H1 (cell line): ENCODE data around the gene PPP3CB. TPM values are rescaled to one million over a fixed set of nuclear protein-coding genes. Genes with fewer than 3 reads are reported as not detected.
A peak's percentile ranks its signal among the peaks of the same experiment; 100 is the strongest.

Experiments used
- CTCF ChIA-PET: fragments of 300-600 bp; sonication (Branson Sonifier 250); formaldehyde crosslinking; loops from one replicate; lab custom pipeline; 2021; ENCODE audit not compliant: partially characterized antibody; lab: Charles Lee
- POLR2A ChIA-PET: fragments of 300-600 bp; sonication (Branson Sonifier 250); formaldehyde crosslinking; loops from one replicate; lab custom pipeline; 2021; ENCODE audit warnings: inconsistent platforms; ENCODE audit not compliant: partially characterized antibody; lab: Charles Lee
- DNase-seq, 2 experiments: peaks; one replicate each; pipeline versions ENCODE4 v3.0.0 to v3.0.0-alpha.2; 2010 to 2022; ENCODE audit warnings: low spot score in 2 of 2, low read depth in 1 of 2, mixed read lengths in 1 of 2
- FAIRE-seq: peaks from 2 replicates; lab custom pipeline; 2011; peaks lifted over from hg19 to GRCh38; lab: Jason Lieb, UNC
- H2AFZ ChIP-seq: 2 replicates; pipeline ENCODE4 v1.8.1; 2012; ENCODE audit warnings: low read length, inconsistent platforms
- H2AK5ac ChIP-seq: 2 replicates; pipeline ENCODE4 v1.6.1; 2013; ENCODE audit warnings: low read depth, low read length
- H2BK120ac ChIP-seq: replicated peaks from 2 replicates; pipeline ENCODE3; 2013; ENCODE audit warnings: low read depth, low read length, inconsistent platforms
- H2BK12ac ChIP-seq: 2 replicates; pipeline ENCODE4 v1.6.1; 2013; ENCODE audit warnings: low read depth, low read length
- H2BK15ac ChIP-seq: 2 replicates; pipeline ENCODE4 v1.6.1; 2013; ENCODE audit warnings: low read length
- H2BK20ac ChIP-seq: 2 replicates; pipeline ENCODE4 v1.6.1; 2013; ENCODE audit warnings: low read length
- H2BK5ac ChIP-seq: 2 replicates; pipeline ENCODE4 v1.6.1; 2013; ENCODE audit warnings: low read depth, low read length
- H3K14ac ChIP-seq: 2 replicates; pipeline ENCODE4 v1.6.1; 2013; ENCODE audit warnings: inconsistent platforms; ENCODE audit not compliant: insufficient read length
- H3K18ac ChIP-seq: 2 replicates; pipeline ENCODE4 v1.6.1; 2013; ENCODE audit warnings: low read length; ENCODE audit errors: extremely low read depth
- H3K23ac ChIP-seq: 2 replicates; pipeline ENCODE4 v1.6.1; 2013; ENCODE audit warnings: inconsistent platforms; ENCODE audit not compliant: insufficient read length
- H3K23me2 ChIP-seq: 2 replicates; pipeline ENCODE4 v1.6.1; 2013; ENCODE audit warnings: low read depth, low read length
- H3K27ac ChIP-seq: 2 replicates; pipeline ENCODE4 v1.6.1; 2011; ENCODE audit warnings: low read depth, low read length, inconsistent platforms
- H3K27me3 ChIP-seq, 4 experiments: replicated peaks in 1 of 4; 1 replicate in 1 of 4; 2 replicates in 3 of 4; pipeline versions ENCODE4 v1.6.1 to v1.8.1; 2011 to 2013; ENCODE audit warnings: low read length in 3 of 4, mild to moderate bottlenecking in 3 of 4, inconsistent platforms in 2 of 4, mixed read lengths in 2 of 4, moderate library complexity in 1 of 4; ENCODE audit not compliant: control insufficient read depth in 3 of 4, insufficient read depth in 3 of 4; ENCODE audit errors: extremely low read depth in 1 of 4
- H3K36me3 ChIP-seq, 4 experiments: 2 replicates each; pipeline versions ENCODE4 v1.6.1 to v1.8.1; 2011 to 2013; ENCODE audit warnings: mild to moderate bottlenecking in 4 of 4, low read length in 3 of 4, moderate library complexity in 2 of 4, control low read depth in 1 of 4, inconsistent platforms in 1 of 4; ENCODE audit not compliant: insufficient read depth in 4 of 4, control insufficient read depth in 2 of 4
- H3K4ac ChIP-seq: replicated peaks from 2 replicates; pipeline ENCODE3; 2013; ENCODE audit warnings: low read length, low read depth, mixed read lengths, inconsistent platforms; ENCODE audit not compliant: insufficient read length
- H3K4me1 ChIP-seq, 4 experiments: replicated peaks in 1 of 4; 1 replicate in 1 of 4; 2 replicates in 3 of 4; pipeline versions ENCODE4 v1.6.1 to v1.8.1; 2011 to 2013; ENCODE audit warnings: low read length in 3 of 4, inconsistent platforms in 2 of 4, mixed read lengths in 1 of 4; ENCODE audit not compliant: insufficient read depth in 4 of 4, control insufficient read depth in 3 of 4
- H3K4me2 ChIP-seq, 2 experiments: 2 replicates each; pipeline versions ENCODE4 v1.6.1 to v1.8.1; 2011 to 2013; ENCODE audit warnings: low read depth in 2 of 2, low read length in 2 of 2, control low read depth in 1 of 2, inconsistent platforms in 1 of 2, mild to moderate bottlenecking in 1 of 2; ENCODE audit not compliant: insufficient read depth in 1 of 2
- H3K4me3 ChIP-seq, 4 experiments: fragments of 200-600, 300-600 bp in 1 of 4; sonication (generic), shearing (Covaris generic), sonication (Bioruptor Twin) in 1 of 4; 2 replicates each; pipeline versions ENCODE4 v1.5.1 to v1.8.1; 2011 to 2016; ENCODE audit warnings: low read length in 4 of 4, low read depth in 3 of 4, control low read depth in 2 of 4, inconsistent platforms in 2 of 4, mild to moderate bottlenecking in 2 of 4, mixed read lengths in 1 of 4, moderate library complexity in 1 of 4; ENCODE audit not compliant: insufficient read depth in 2 of 4; ENCODE audit errors: extremely low read depth in 1 of 4
- H3K56ac ChIP-seq: replicated peaks from 2 replicates; pipeline ENCODE3; 2013; ENCODE audit warnings: low read depth, mild to moderate bottlenecking, mixed read lengths, low read length, inconsistent platforms; ENCODE audit not compliant: insufficient read length
- H3K79me1 ChIP-seq: 2 replicates; pipeline ENCODE4 v1.6.1; 2013; ENCODE audit warnings: low read depth, low read length, control low read depth
- H3K79me2 ChIP-seq, 2 experiments: 2 replicates each; pipeline versions ENCODE4 v1.6.1 to v1.8.1; 2012 to 2013; ENCODE audit warnings: low read length in 2 of 2, mild to moderate bottlenecking in 2 of 2, inconsistent platforms in 1 of 2; ENCODE audit not compliant: insufficient read depth in 2 of 2, control insufficient read depth in 1 of 2
- H3K9ac ChIP-seq, 4 experiments: replicated peaks in 1 of 4; 1 replicate in 1 of 4; 2 replicates in 3 of 4; pipeline versions ENCODE4 v1.6.1 to v1.8.1; 2011 to 2013; ENCODE audit warnings: low read depth in 3 of 4, low read length in 3 of 4, control low read depth in 2 of 4, mild to moderate bottlenecking in 2 of 4, moderate library complexity in 2 of 4, inconsistent platforms in 1 of 4; ENCODE audit errors: extremely low read depth in 1 of 4
- H3K9me3 ChIP-seq, 2 experiments: 2 replicates each; pipeline versions ENCODE4 v1.6.1 to v1.8.1; 2012 to 2013; ENCODE audit warnings: mild to moderate bottlenecking in 2 of 2, moderate library complexity in 2 of 2, control low read depth in 1 of 2, inconsistent platforms in 1 of 2, low read depth in 1 of 2, low read length in 1 of 2, mixed read lengths in 1 of 2; ENCODE audit not compliant: insufficient read depth in 2 of 2
- H4K20me1 ChIP-seq, 2 experiments: replicated peaks in 1 of 2; 2 replicates each; pipeline versions ENCODE3 to v1.8.1; 2011 to 2013; ENCODE audit warnings: inconsistent platforms in 2 of 2, low read length in 2 of 2, mild to moderate bottlenecking in 1 of 2; ENCODE audit not compliant: insufficient read depth in 2 of 2, control insufficient read depth in 1 of 2
- H4K5ac ChIP-seq: 2 replicates; pipeline ENCODE4 v1.6.1; 2013; ENCODE audit warnings: low read length, low read depth, mixed read lengths, inconsistent platforms; ENCODE audit not compliant: insufficient read length
- H4K8ac ChIP-seq: 2 replicates; pipeline ENCODE4 v1.8.0; 2013; ENCODE audit warnings: mild to moderate bottlenecking, moderate library complexity, low read length, inconsistent platforms; ENCODE audit not compliant: insufficient read depth; ENCODE audit errors: extremely low read depth
- H4K91ac ChIP-seq: replicated peaks from 2 replicates; pipeline ENCODE3; 2013; ENCODE audit warnings: low read length, mixed read lengths, inconsistent platforms; ENCODE audit not compliant: insufficient read length
- BACH1 ChIP-seq: IDR thresholded peaks from 2 replicates; pipeline ENCODE4 v1.6.1; 2012; ENCODE audit warnings: low read length, improper control_type of control experiment
- BCL11A ChIP-seq, 2 experiments: IDR thresholded peaks; one replicate each; pipeline ENCODE4 v1.6.1; 2011; ENCODE audit warnings: low read depth in 2 of 2, low read length in 2 of 2, mild to moderate bottlenecking in 2 of 2
- CTCF ChIP-seq, 3 experiments: IDR thresholded peaks; 1 replicate in 2 of 3; 2 replicates in 1 of 3; pipeline versions ENCODE4 v1.5.1 to v1.6.1; 2011; ENCODE audit warnings: low read length in 3 of 3, mild to moderate bottlenecking in 3 of 3, inconsistent platforms in 2 of 3, low read depth in 1 of 3, moderate library complexity in 1 of 3; ENCODE audit not compliant: insufficient read depth in 1 of 3; ENCODE audit errors: control extremely low read depth in 1 of 3
- GTF2F1 ChIP-seq: IDR thresholded peaks from 2 replicates; pipeline ENCODE4 v1.6.1; 2012; ENCODE audit warnings: low read depth, low read length, improper control_type of control experiment, borderline replicate concordance
- KDM4A ChIP-seq: IDR thresholded peaks from one replicate; pipeline ENCODE4 v1.7.1; 2012; ENCODE audit warnings: low read depth, mild to moderate bottlenecking, moderate library complexity, low read length, inconsistent platforms; ENCODE audit not compliant: severe bottlenecking
- KDM5A ChIP-seq: fragments of 200-600 bp; IDR thresholded peaks from 2 replicates; pipeline ENCODE4 v1.7.1; 2012; ENCODE audit warnings: mild to moderate bottlenecking, low read length, inconsistent platforms, mixed read lengths
- MAFK ChIP-seq: IDR thresholded peaks from 2 replicates; pipeline ENCODE4 v1.6.1; 2012; ENCODE audit warnings: low read depth, mild to moderate bottlenecking, improper control_type of control experiment, low read length
- NRF1 ChIP-seq: IDR thresholded peaks from 2 replicates; pipeline ENCODE4 v1.6.1; 2011; ENCODE audit warnings: mild to moderate bottlenecking, low read depth, low read length, improper control_type of control experiment
- POLR2AphosphoS5 ChIP-seq: IDR thresholded peaks from 2 replicates; pipeline ENCODE4 v1.6.1; 2011; ENCODE audit warnings: low read depth, low read length
- RAD21 ChIP-seq, 2 experiments: IDR thresholded peaks in 1 of 2; conservative IDR thresholded peaks in 1 of 2; 2 replicates each; pipeline ENCODE4 v1.6.1; 2011; ENCODE audit warnings: low read depth in 2 of 2, low read length in 2 of 2, improper control_type of control experiment in 1 of 2, inconsistent platforms in 1 of 2, mild to moderate bottlenecking in 1 of 2, moderate library complexity in 1 of 2
- SIX5 ChIP-seq: IDR thresholded peaks from 2 replicates; pipeline ENCODE4 v1.6.1; 2011; ENCODE audit warnings: mild to moderate bottlenecking, low read depth, low read length
- TCF12 ChIP-seq: IDR thresholded peaks from 2 replicates; pipeline ENCODE4 v1.6.1; 2011; ENCODE audit warnings: low read depth, mild to moderate bottlenecking, low read length
- TEAD4 ChIP-seq: IDR thresholded peaks from 2 replicates; pipeline ENCODE4 v1.6.1; 2012; ENCODE audit warnings: low read depth, low read length, inconsistent platforms, mixed read lengths
- YY1 ChIP-seq: IDR thresholded peaks from 2 replicates; pipeline ENCODE4 v1.6.1; 2011; ENCODE audit warnings: low read depth, mild to moderate bottlenecking, low read length
- polyA plus RNA-seq, 7 experiments: library from polyadenylated mRNA; depleted of rRNA in 3 of 7; stranded (reverse) in 5 of 7; unstranded in 2 of 7; fragments of >200 nt in 5 of 7; fragments of 200-250 nt in 2 of 7; gene quantifications; 1 replicate in 5 of 7; 2 replicates in 1 of 7; 4 replicates in 1 of 7; pipeline versions ENCODE4 v1.2.1 to v1.2.3, GENCODE V29; 2011 to 2013; ENCODE audit warnings: missing spikeins in 2 of 7, mixed read lengths in 2 of 7
- total RNA-seq: library from RNA; stranded (reverse); fragmentation: NEBNext Ultra II Directional; extraction: Animal tissue kit (Norgen Biotek cat#: 25700); gene quantifications from 2 replicates; pipeline ENCODE4 v1.2.1, GENCODE V29; 2021

Gene PPP3CB
- total and polyA plus RNA-seq, 2 of the 8 experiments (the other 6 are each of a cell fraction or from before 2014, with no cell fraction given), result 10.5 to 36.3 TPM

DNA sequence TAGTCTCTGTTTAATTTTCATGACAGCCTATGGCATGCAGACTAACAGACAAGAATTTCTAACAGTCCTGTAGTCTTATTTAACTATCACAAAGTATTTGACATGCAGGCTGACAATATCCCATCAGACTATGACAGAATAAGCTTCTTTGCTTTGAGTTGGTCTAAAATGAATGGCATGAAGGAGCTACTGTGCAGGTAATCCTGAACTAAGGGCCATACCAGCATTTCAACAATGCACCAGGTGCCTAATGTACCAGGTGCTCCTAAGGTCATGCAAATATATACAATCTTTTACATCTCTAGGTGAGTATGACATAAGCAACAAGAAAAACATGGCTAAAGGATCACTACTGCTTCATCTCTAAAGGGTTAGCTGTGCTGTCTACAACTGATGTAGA, 48.9 kb downstream of the PPP3CB start:
- peaks cover 0 to 17% (median 0%) of the 10 kb centered on the region in 4 experiments; a peak in 2 of 8 replicates for H3K36me3 ChIP-seq
- peak; percentile 48 for FAIRE-seq

More for the DNA sequence above, 48.9 kb downstream of the PPP3CB start:
- Histone ChIP-seq H3K27me3 (no peaks in the 10 kb centered on the region), H2BK12ac (no peak overlapping the region), H3K9me3 (no peaks in the 10 kb centered on the region), H3K23me2 (no peaks in the 10 kb centered on the region), H4K8ac (no peak overlapping the region), H2BK120ac (no peak overlapping the region), H4K20me1 (peaks cover 0 to 3% of the 10 kb centered on the region in 2 experiments), H2BK20ac (no peak overlapping the region), H3K4me1 (no peaks in the 10 kb centered on the region), H2BK5ac (no peak overlapping the region), H3K79me1 (no peaks in the 10 kb centered on the region), H2BK15ac (no peak overlapping the region), H2AFZ (no peak overlapping the region), H3K23ac (no peak overlapping the region), H3K79me2 (no peaks in the 10 kb centered on the region), H3K56ac (no peak overlapping the region), H4K5ac (no peak overlapping the region), H3K14ac (no peak overlapping the region), H3K27ac (no peak overlapping the region), H3K18ac (no peak overlapping the region), H3K9ac (no peak overlapping the region), H4K91ac (no peak overlapping the region), H3K4ac (no peak overlapping the region), H3K4me3 (no peak overlapping the region), H3K4me2 (no peak overlapping the region), H2AK5ac (no peak overlapping the region)
- TF ChIP-seq GTF2F1 (no peak), KDM4A (no peak), MAFK (no peak), SIX5 (no peak), RAD21 (IDR thresholded peaks at IDR 0.05 in 1 of 2, conservative IDR thresholded peaks at IDR 0.05 in 1 of 2; ENCODE audit: low read depth in 2 of 2, low read length in 2 of 2) (no peak), TCF12 (no peak), CTCF (IDR thresholded peaks at IDR 0.05; ENCODE audit: control extremely low read depth in 1 of 3, insufficient read depth in 1 of 3, low read depth in 1 of 3, low read length in 3 of 3) (no peak), BCL11A (IDR thresholded peaks at IDR 0.05; ENCODE audit: low read depth in 2 of 2, low read length in 2 of 2) (no peak), BACH1 (no peak), YY1 (no peak), NRF1 (no peak), POLR2AphosphoS5 (no peak), TEAD4 (no peak), KDM5A (no peak)
- no peak for DNase-seq
- ChIA-PET POLR2A (no interaction called here), CTCF (no interaction called here)
